ENCODE results near the gene NMBR. TPM values are rescaled to one million over a fixed set of nuclear protein-coding genes. Genes with fewer than 3 reads are reported as not detected.

NMBR gene
- total RNA-seq, 1 experiment from 2014 or later, result not detected

- TF ChIP-seq ZBTB33 (IDR thresholded peaks at IDR 0.05; ENCODE audit: extremely low read depth, insufficient replicate concordance, low read length) (no peak), RAD21 (IDR thresholded peaks at IDR 0.05; ENCODE audit: low read depth) (no peak), EZH2phosphoT487 (IDR thresholded peaks at IDR 0.05; ENCODE audit: borderline replicate concordance) (no peak), ZFX (IDR thresholded peaks at IDR 0.05) (no peak)
Observed at GRCh38 chr6:142187209-142187608, 40.3 kb upstream of the NMBR start (continued).

DNA sequence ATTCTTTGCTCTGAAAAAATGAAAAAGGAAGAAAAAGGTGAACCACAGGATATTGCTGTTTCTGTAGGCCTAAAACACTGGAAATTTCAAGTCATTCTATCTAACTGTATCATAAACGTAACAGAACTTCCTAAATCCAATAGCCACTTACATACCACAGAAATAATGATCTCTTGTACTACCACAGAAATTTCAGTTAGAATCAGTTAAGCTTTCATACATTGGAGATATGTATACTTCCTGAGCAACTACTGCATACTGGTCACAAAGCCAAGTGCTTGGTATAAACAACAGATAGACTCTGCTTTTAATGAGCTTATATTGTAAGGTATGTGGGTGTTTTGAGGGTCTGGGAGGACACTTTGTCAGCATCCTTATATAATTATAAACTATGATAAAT lies 38.7 kb upstream of the NMBR start:
- TF ChIP-seq, protein P1, sequence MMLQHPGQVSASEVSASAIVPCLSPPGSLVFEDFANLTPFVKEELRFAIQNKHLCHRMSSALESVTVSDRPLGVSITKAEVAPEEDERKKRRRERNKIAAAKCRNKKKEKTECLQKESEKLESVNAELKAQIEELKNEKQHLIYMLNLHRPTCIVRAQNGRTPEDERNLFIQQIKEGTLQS (IDR thresholded peaks at IDR 0.05), result no peak
- no peak for TF ChIP-seq YY1 (IDR thresholded peaks at IDR 0.05; ENCODE audit: extremely low read depth, insufficient replicate concordance, low read depth, low read length)
- TF ChIP-seq CBX3 (IDR thresholded peaks at IDR 0.05; ENCODE audit: low read depth), result no peak
- TF ChIP-seq EZH2 (IDR thresholded peaks at IDR 0.05), result no peak
- no peak for TF ChIP-seq TCF7L2 (IDR thresholded peaks at IDR 0.05; ENCODE audit: borderline replicate concordance, extremely low read depth, insufficient read depth, insufficient read length)
- TF ChIP-seq POLR2A (IDR thresholded peaks at IDR 0.05; ENCODE audit: borderline replicate concordance, extremely low read depth, insufficient read depth, insufficient read length), result no peak
- TF ChIP-seq CEBPB (IDR thresholded peaks at IDR 0.05; ENCODE audit: low read depth), result no peak
- TF ChIP-seq SRF (IDR thresholded peaks at IDR 0.05; ENCODE audit: low read depth), result no peak
- TF ChIP-seq, protein P2, sequence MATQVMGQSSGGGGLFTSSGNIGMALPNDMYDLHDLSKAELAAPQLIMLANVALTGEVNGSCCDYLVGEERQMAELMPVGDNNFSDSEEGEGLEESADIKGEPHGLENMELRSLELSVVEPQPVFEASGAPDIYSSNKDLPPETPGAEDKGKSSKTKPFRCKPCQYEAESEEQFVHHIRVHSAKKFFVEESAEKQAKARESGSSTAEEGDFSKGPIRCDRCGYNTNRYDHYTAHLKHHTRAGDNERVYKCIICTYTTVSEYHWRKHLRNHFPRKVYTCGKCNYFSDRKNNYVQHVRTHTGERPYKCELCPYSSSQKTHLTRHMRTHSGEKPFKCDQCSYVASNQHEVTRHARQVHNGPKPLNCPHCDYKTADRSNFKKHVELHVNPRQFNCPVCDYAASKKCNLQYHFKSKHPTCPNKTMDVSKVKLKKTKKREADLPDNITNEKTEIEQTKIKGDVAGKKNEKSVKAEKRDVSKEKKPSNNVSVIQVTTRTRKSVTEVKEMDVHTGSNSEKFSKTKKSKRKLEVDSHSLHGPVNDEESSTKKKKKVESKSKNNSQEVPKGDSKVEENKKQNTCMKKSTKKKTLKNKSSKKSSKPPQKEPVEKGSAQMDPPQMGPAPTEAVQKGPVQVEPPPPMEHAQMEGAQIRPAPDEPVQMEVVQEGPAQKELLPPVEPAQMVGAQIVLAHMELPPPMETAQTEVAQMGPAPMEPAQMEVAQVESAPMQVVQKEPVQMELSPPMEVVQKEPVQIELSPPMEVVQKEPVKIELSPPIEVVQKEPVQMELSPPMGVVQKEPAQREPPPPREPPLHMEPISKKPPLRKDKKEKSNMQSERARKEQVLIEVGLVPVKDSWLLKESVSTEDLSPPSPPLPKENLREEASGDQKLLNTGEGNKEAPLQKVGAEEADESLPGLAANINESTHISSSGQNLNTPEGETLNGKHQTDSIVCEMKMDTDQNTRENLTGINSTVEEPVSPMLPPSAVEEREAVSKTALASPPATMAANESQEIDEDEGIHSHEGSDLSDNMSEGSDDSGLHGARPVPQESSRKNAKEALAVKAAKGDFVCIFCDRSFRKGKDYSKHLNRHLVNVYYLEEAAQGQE (IDR thresholded peaks at IDR 0.05; ENCODE audit: low read depth), result no peak
- no peak for TF ChIP-seq ZFX (IDR thresholded peaks at IDR 0.05)
- no peak for TF ChIP-seq ELF1 (IDR thresholded peaks at IDR 0.05; ENCODE audit: borderline replicate concordance, low read depth)
- DNase-seq (ENCODE audit: low read depth, low spot score), result no peak
- CTCF ChIA-PET, result no interaction called here
- ATAC-seq, result no peak
- no peak overlapping the region for H3K27ac ChIP-seq (ENCODE audit: low read depth, low read length)
- H3K9me2 ChIP-seq (ENCODE audit: insufficient read depth), result no peaks in the 10 kb centered on the region
- intact Hi-C loops (cut with micrococcal nuclease), result no loop called here
- no peak overlapping the region for H3K9ac ChIP-seq (ENCODE audit: low read length)
- no peaks in the 10 kb centered on the region for H4K20me1 ChIP-seq (ENCODE audit: insufficient read depth)
- no peak overlapping the region for H2AFZ ChIP-seq (ENCODE audit: low read depth, low read length, poor library complexity, severe bottlenecking)
- no peak overlapping the region for H3K4me2 ChIP-seq (ENCODE audit: low read length)
- POLR2A ChIA-PET, result interaction anchor here (1.0 kb wide), 1 partner anchor 8 kb away, joined by 3 read pairs; no protein-coding TSS in a partner anchor
- peaks cover 4% of the 10 kb centered on the region; the same call in 1 of the 2 replicates for H3K79me2 ChIP-seq (ENCODE audit: insufficient read depth, low read length)
- no peaks in the 10 kb centered on the region for H3K9me3 ChIP-seq (ENCODE audit: control insufficient read depth in 1 of 2, insufficient read depth in 1 of 2, low read depth in 1 of 2, low read length in 2 of 2)
- H3K27me3 ChIP-seq (ENCODE audit: insufficient read depth, low read length), result no peaks in the 10 kb centered on the region
- H3K4me1 ChIP-seq (ENCODE audit: control insufficient read depth in 1 of 2, insufficient read depth in 2 of 2, low read length in 2 of 2), result no peaks in the 10 kb centered on the region
- H3K4me3 ChIP-seq (replicated peaks in 1 of 2; ENCODE audit: low read depth in 1 of 2, low read length in 2 of 2), result no peak overlapping the region
- RAD21 ChIA-PET (ENCODE audit: low non-redundant PET in 1 of 2, low total read pairs in 2 of 2, uncharacterized antibody in 2 of 2, unreplicated experiment in 2 of 2), result no interaction called here
- peaks cover 0 to 2% of the 10 kb centered on the region in 2 experiments; a peak in 1 of 4 replicates for H3K36me3 ChIP-seq (ENCODE audit: control insufficient read depth in 1 of 2, insufficient read depth in 2 of 2, low read length in 2 of 2)
- no TSS peak for BruUV-seq (replicated peaks)

Data from HCT116 (cell line).